Trophoblast cell (in vitro differentiated cells and primary cell): Measurements from ENCODE around the gene COPS8.
A peak's percentile ranks its signal among the peaks of the same experiment; 100 is the strongest.

Experiments used
- DNase-seq, 2 donors: peaks; one replicate each; pipeline ENCODE4 v3.0.0-alpha.2; 2016
- H2AFZ ChIP-seq: 2 replicates; pipeline ENCODE4 v1.6.1; 2013; ENCODE audit warnings: low read length, moderate library complexity, mild to moderate bottlenecking; ENCODE audit not compliant: insufficient read depth, poor library complexity
- H2AK5ac ChIP-seq: 2 replicates; pipeline ENCODE4 v1.6.1; 2013; ENCODE audit warnings: mild to moderate bottlenecking, low read length
- H2BK120ac ChIP-seq: 2 replicates; pipeline ENCODE4 v1.6.1; 2013; ENCODE audit warnings: low read length, mild to moderate bottlenecking, moderate library complexity; ENCODE audit not compliant: insufficient read depth, poor library complexity
- H2BK12ac ChIP-seq: 2 replicates; pipeline ENCODE4 v1.6.1; 2013; ENCODE audit warnings: mild to moderate bottlenecking, low read length, moderate library complexity
- H2BK5ac ChIP-seq: 2 replicates; pipeline ENCODE4 v1.6.1; 2013; ENCODE audit warnings: low read length, low read depth, moderate library complexity, mild to moderate bottlenecking; ENCODE audit not compliant: poor library complexity
- H3K14ac ChIP-seq: 2 replicates; pipeline ENCODE4 v1.6.1; 2013; ENCODE audit warnings: mild to moderate bottlenecking, low read length
- H3K18ac ChIP-seq: 2 replicates; pipeline ENCODE4 v1.6.1; 2013; ENCODE audit warnings: mild to moderate bottlenecking, low read length
- H3K23ac ChIP-seq: 2 replicates; pipeline ENCODE4 v1.6.1; 2013; ENCODE audit warnings: low read length
- H3K27ac ChIP-seq: 2 replicates; pipeline ENCODE4 v1.5.1; 2013; ENCODE audit warnings: low read depth, mild to moderate bottlenecking, inconsistent platforms, low read length, moderate library complexity
- H3K27me3 ChIP-seq: 2 replicates; pipeline ENCODE4 v1.6.1; 2013; ENCODE audit warnings: inconsistent platforms, mild to moderate bottlenecking, low read length, moderate library complexity; ENCODE audit not compliant: insufficient read depth
- H3K36me3 ChIP-seq, 2 experiments: 1 replicate in 1 of 2; 2 replicates in 1 of 2; pipeline ENCODE4 v1.6.1; 2013; ENCODE audit warnings: low read length in 2 of 2, mild to moderate bottlenecking in 2 of 2, moderate library complexity in 1 of 2; ENCODE audit not compliant: insufficient read depth in 2 of 2, control insufficient read depth in 1 of 2
- H3K4ac ChIP-seq: 2 replicates; pipeline ENCODE4 v1.6.1; 2013; ENCODE audit warnings: low read depth, mild to moderate bottlenecking, low read length, moderate library complexity
- H3K4me1 ChIP-seq, 2 experiments: 1 replicate in 1 of 2; 2 replicates in 1 of 2; pipeline ENCODE4 v1.6.1; 2013; ENCODE audit warnings: low read length in 2 of 2, mild to moderate bottlenecking in 2 of 2, moderate library complexity in 1 of 2; ENCODE audit not compliant: insufficient read depth in 2 of 2, control insufficient read depth in 1 of 2
- H3K4me2 ChIP-seq: 2 replicates; pipeline ENCODE4 v1.6.1; 2013; ENCODE audit warnings: inconsistent platforms, mild to moderate bottlenecking, low read length, moderate library complexity
- H3K4me3 ChIP-seq: 2 replicates; pipeline ENCODE4 v1.5.1; 2013; ENCODE audit warnings: mild to moderate bottlenecking, low read depth, low read length, inconsistent platforms
- H3K79me1 ChIP-seq: one replicate; pipeline ENCODE4 v1.6.1; 2013; ENCODE audit warnings: low read length
- H3K79me2 ChIP-seq: 2 replicates; pipeline ENCODE4 v1.6.1; 2013; ENCODE audit warnings: low read length, mild to moderate bottlenecking; ENCODE audit not compliant: control insufficient read depth, insufficient read depth, poor library complexity
- H3K9ac ChIP-seq: 2 replicates; pipeline ENCODE4 v1.6.1; 2013; ENCODE audit warnings: mild to moderate bottlenecking, low read length
- H3K9me3 ChIP-seq: 2 replicates; pipeline ENCODE4 v1.6.1; 2013; ENCODE audit warnings: low read depth, mild to moderate bottlenecking, control low read depth, inconsistent platforms, low read length; ENCODE audit not compliant: insufficient read depth
- H4K12ac ChIP-seq: 2 replicates; pipeline ENCODE4 v1.6.1; 2013; ENCODE audit warnings: low read depth, mild to moderate bottlenecking, low read length, moderate library complexity
- H4K8ac ChIP-seq: 2 replicates; pipeline ENCODE4 v1.6.1; 2013; ENCODE audit warnings: low read depth, mild to moderate bottlenecking, low read length, moderate library complexity
- H4K91ac ChIP-seq: one replicate; pipeline ENCODE4 v1.6.1; 2013; ENCODE audit warnings: low read depth, mild to moderate bottlenecking, low read length, moderate library complexity
- WGBS: extraction: QIAGEN DNeasy Blood & Tissue Kit; methylation state at CpG from one replicate; pipeline ENCODE4 v1.1.7; 2013; ENCODE audit warnings: missing lambda C conversion rate; ENCODE audit not compliant: insufficient read length, insufficient coverage; ENCODE audit errors: extremely low coverage; 5-methylcytosine and 5-hydroxymethylcytosine counted together

COPS8 gene

DNA sequence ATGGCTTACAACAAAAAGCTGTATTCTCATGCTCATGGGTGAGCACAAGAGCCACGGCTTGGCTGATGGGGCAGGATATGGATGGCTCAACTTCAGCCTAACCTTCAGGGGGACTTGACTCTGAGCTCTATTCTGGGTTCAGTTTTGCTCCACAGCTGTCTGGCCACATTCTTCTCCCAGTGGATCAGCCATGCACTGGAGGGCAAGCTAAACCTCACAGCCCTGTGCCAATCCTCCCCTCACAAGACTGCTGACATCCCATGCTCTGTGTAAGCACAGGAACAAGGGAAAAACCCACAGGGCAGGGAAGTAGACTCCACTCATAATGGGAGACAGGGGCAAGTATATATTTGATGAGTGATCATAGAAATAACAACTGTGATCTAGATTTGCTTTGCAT is 35.6 kb downstream of the COPS8 start:
- Histone ChIP-seq H3K4ac (no peak overlapping the region), H3K79me2 (no peaks in the 10 kb centered on the region), H3K27ac (no peak overlapping the region), H2BK12ac (no peak overlapping the region), H3K4me1 (peaks cover 0 to 2% of the 10 kb centered on the region in 2 experiments), H2BK120ac (no peak overlapping the region), H3K4me3 (no peak overlapping the region), H4K91ac (no peak overlapping the region), H3K23ac (no peak overlapping the region), H3K4me2 (no peak overlapping the region), H3K9ac (no peak overlapping the region), H3K36me3 (no peaks in the 10 kb centered on the region), H2AK5ac (no peak overlapping the region), H3K9me3 (no peaks in the 10 kb centered on the region), H4K8ac (no peak overlapping the region), H3K18ac (no peak overlapping the region), H4K12ac (no peak overlapping the region), H2BK5ac (no peak overlapping the region), H3K79me1 (peaks cover 2% of the 10 kb centered on the region), H2AFZ (no peak overlapping the region), H3K27me3 (no peaks in the 10 kb centered on the region), H3K14ac (no peak overlapping the region)
- no CpG with 5 or more reads among the region's 1 CpG for WGBS
- DNase-seq: no peak

DNA sequence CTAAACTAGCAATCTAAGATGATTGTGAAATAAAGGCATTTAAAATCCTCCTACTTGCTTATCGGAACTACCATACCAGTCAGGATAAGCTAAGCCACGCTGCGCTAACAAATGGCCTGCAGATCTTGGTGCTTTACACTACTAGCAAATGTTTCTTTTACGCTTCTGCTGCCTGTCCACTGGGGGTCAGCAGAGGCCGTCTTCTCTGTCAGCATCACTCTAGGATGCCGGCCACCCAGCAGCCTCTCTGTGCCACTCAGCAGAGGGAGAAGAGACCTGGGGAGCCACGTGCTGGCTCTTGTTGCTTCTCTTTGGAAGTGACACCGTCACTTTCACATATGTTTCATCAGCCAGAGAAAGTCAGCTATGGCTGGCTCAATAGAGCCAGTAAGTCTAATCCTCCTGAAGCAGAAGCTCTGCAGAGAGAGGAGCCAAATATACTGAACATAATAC is 36.6 kb downstream of the COPS8 start:
- Histone ChIP-seq H2AK5ac (no peak overlapping the region), H3K14ac (no peak overlapping the region), H3K4me1 (peaks cover 0 to 2% of the 10 kb centered on the region in 2 experiments), H3K4me3 (no peak overlapping the region), H3K18ac (no peak overlapping the region), H3K4me2 (no peak overlapping the region), H4K91ac (no peak overlapping the region), H3K79me1 (peaks cover 2% of the 10 kb centered on the region), H4K8ac (no peak overlapping the region), H2BK12ac (no peak overlapping the region), H4K12ac (no peak overlapping the region), H2BK120ac (no peak overlapping the region), H3K9ac (no peak overlapping the region), H3K9me3 (no peaks in the 10 kb centered on the region), H2BK5ac (no peak overlapping the region), H3K27me3 (no peaks in the 10 kb centered on the region), H3K4ac (no peak overlapping the region), H3K79me2 (no peaks in the 10 kb centered on the region), H2AFZ (no peak overlapping the region), H3K36me3 (no peaks in the 10 kb centered on the region), H3K27ac (no peak overlapping the region), H3K23ac (no peak overlapping the region)
- DNase-seq: peak; percentile 35 to 52
- WGBS: no CpG with 5 or more reads among the region's 8 CpGs

DNA sequence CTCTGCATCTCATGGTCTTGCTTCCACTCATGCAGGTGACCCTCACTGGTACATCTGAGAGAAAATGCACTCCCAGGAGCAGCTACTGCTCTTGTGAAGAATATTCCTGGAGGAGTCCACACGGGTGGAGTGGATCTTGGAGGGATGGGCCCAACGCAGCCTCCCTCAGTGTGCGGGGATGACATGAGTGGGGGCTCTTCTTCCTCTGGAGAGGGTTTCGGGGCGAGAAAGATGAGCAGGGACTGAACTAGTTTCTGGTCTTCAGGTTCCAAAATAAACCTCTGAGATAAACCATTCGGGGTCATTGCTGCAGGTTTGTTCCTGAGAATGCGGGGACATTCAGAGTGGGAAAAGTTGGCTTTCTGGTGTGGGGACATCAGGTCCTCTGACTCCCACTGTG is 39.1 kb downstream of the COPS8 start:
- Histone ChIP-seq H3K4me2 (no peak overlapping the region), H3K36me3 (no peaks in the 10 kb centered on the region), H3K79me2 (no peaks in the 10 kb centered on the region), H2AK5ac (no peak overlapping the region), H3K9me3 (peaks cover 11% of the 10 kb centered on the region), H3K79me1 (peaks cover 4% of the 10 kb centered on the region), H3K23ac (no peak overlapping the region), H2AFZ (no peak overlapping the region), H4K12ac (no peak overlapping the region), H3K18ac (no peak overlapping the region), H2BK120ac (no peak overlapping the region), H3K4me3 (no peak overlapping the region), H3K27me3 (no peaks in the 10 kb centered on the region), H4K8ac (no peak overlapping the region), H3K9ac (no peak overlapping the region), H4K91ac (peak overlapping the region; percentile 41), H2BK5ac (no peak overlapping the region), H3K4me1 (peaks cover 4 to 6% of the 10 kb centered on the region in 2 experiments), H2BK12ac (no peak overlapping the region), H3K27ac (no peak overlapping the region), H3K14ac (no peak overlapping the region), H3K4ac (no peak overlapping the region)
- DNase-seq: no peak
- WGBS: no CpG with 5 or more reads among the region's 7 CpGs

DNA sequence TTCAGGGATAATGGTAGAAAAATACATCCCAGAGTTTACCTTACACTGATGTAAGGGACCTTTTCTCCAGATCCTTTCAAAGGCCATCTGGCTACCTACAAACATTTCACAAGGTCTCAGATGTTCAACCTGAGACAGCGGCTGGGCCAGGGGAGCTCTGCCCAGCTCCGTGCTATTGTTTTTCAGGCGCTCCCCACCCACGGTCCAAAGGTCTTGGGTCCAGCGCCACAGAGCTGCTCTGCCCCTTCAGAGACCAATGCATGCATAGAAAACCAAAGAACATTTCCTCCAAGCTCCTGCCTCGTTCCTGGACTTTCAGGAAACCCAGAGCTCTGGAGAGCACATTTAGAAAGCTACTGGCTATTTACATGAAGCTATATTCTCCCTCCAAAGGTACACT is 40.3 kb downstream of the COPS8 start:
- Histone ChIP-seq H3K18ac (no peak overlapping the region), H3K9me3 (peaks cover 19% of the 10 kb centered on the region), H2BK120ac (no peak overlapping the region), H3K9ac (no peak overlapping the region), H3K79me1 (peaks cover 4% of the 10 kb centered on the region), H4K8ac (no peak overlapping the region), H3K27ac (no peak overlapping the region), H4K91ac (no peak overlapping the region), H2AK5ac (no peak overlapping the region), H4K12ac (no peak overlapping the region), H3K36me3 (no peaks in the 10 kb centered on the region), H3K79me2 (no peaks in the 10 kb centered on the region), H3K27me3 (no peaks in the 10 kb centered on the region), H3K23ac (no peak overlapping the region), H3K4me2 (no peak overlapping the region), H2AFZ (no peak overlapping the region), H3K4ac (no peak overlapping the region), H3K4me1 (peaks cover 4 to 6% of the 10 kb centered on the region in 2 experiments), H2BK5ac (no peak overlapping the region), H3K14ac (no peak overlapping the region), H3K4me3 (no peak overlapping the region), H2BK12ac (no peak overlapping the region)
- no peak for DNase-seq
- no CpG with 5 or more reads among the region's 6 CpGs for WGBS
